ENCODE results near the gene IGFLR1.

The IGFLR1 gene, protein sequence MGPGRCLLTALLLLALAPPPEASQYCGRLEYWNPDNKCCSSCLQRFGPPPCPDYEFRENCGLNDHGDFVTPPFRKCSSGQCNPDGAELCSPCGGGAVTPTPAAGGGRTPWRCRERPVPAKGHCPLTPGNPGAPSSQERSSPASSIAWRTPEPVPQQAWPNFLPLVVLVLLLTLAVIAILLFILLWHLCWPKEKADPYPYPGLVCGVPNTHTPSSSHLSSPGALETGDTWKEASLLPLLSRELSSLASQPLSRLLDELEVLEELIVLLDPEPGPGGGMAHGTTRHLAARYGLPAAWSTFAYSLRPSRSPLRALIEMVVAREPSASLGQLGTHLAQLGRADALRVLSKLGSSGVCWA

DNA sequence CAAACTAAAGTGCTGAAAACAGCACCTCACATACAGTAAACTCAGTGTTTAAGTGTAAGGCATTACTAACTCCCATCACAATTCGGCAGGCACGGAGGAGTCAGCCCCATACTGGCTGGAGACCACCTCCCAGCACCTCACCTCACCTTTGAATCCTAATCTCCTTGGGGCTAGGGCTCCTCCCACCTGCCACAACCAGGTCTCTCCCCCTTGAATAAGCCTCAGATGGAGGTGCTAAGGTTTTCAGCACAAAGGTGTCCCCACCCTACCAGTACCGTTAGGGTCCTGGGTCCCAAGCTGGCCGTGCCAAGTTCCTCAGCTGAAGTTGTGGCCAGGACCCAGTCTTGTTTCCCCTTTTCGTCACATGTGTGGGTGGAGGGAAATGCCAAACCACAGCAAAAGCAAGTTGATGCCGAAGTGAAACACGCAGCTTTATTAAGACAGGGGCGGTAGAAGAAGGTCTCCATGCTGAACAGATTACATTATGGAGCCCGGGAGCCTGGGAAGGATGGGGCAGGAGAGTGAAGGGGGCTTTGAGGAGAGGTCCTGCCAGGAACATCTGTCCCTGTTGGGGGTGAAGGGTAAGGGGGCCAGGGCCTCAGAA lies at the start of gene IGFLR1:
IGFLR1 (minus strand) TSS at position 332 of the 604 bp plus-strand sequence. CDS start 1,272 bp downstream, outside the sequence.
- DNase-seq, result peak in 6 of 14 donors; percentile 12 to 45 (median 28)

GRCh38 chr19:35791814-35792279 lies 49.6 kb upstream of the IGFLR1 start:
- no peak for DNase-seq

- peak in 1 of 14 donors; percentile 49 for DNase-seq
These were observed 48.9 kb upstream of the IGFLR1 start for GRCh38 chr19:35790981-35791813.

- DNase-seq, result no peak
These were observed 48.0 kb upstream of the IGFLR1 start for GRCh38 chr19:35789978-35790944.

DNA sequence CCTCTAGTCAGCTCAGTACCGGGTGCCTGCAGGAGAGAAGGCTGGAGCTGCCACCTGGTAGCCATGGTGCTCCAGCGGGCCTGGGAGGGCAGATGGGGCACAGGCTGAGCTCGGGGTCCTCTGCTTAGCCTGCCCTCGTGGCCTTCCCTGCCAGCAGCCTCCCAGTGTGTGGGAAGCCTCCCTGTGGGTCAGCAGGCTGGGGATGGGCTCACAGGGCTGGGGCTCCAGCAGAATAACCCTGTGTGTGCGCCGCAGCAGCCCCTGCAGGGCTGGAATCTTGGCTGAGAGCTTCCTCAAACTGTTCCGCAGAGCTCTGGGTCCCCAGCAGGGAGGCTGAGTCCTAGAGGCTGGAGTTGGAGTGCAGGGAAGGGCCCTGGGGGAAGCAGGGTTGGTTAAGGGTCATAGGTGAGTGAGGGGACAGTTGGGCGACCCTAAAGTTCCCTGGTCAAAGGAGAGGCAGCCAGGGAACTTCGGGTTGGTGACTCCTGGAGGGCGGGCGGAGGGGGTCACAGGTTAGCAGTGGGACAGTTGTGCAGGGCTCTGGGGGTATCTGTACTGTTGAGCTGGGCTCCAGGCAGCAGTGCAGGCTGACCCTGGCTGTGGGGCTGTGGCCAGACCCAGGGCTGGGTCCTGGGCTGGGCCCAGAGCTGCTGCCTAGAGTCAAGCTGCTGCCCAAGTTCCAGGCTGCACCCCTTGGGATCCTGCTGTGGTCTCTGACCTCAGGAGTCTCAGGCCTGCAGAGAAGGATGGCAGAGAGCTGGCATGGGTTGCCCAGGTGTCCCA lies 47.1 kb upstream of the IGFLR1 start:
- no peak for DNase-seq

- no peak for DNase-seq
These were observed 46.1 kb upstream of the IGFLR1 start for GRCh38 chr19:35788205-35788960.

GRCh38 chr19:35787227-35787799 lies 45.1 kb upstream of the IGFLR1 start:
- no peak for DNase-seq

DNA sequence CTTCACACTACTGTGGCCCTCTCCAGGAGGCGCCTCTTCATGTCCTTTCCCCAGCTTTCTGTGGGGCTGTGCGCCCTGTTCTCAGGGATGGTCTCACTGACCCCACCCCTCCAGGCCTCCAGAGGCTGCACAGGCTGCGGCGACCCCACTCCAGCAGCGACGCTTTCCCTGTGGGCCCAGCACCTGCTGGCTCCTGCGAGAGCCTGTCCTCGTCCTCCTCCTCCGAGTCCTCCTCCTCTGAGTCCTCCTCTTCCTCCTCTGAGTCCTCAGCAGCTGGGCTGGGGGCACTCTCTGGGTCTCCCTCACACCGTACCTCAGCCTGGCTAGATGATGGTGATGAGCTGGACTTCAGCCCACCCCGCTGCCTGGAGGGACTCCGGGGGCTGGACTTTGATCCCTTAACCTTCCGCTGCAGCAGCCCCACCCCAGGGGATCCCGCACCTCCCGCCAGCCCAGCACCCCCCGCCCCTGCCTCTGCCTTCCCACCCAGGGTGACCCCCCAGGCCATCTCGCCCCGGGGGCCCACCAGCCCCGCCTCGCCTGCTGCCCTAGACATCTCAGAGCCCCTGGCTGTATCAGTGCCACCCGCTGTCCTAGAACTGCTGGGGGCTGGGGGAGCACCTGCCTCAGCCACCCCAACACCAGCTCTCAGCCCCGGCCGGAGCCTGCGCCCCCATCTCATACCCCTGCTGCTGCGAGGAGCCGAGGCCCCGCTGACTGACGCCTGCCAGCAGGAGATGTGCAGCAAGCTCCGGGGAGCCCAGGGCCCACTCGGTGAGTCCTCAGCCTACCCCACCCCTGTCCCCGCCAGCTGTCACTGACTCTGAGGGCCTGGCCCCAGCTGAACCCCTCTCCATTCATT lies 44.3 kb upstream of the IGFLR1 start:
- no peak for DNase-seq

GRCh38 chr19:35785339-35785627 lies 43.0 kb upstream of the IGFLR1 start:
- DNase-seq, result no peak

GRCh38 chr19:35784503-35785338 lies 42.5 kb upstream of the IGFLR1 start:
- no peak for DNase-seq

- DNase-seq, result no peak
These were observed 41.5 kb upstream of the IGFLR1 start for GRCh38 chr19:35783469-35784434.

GRCh38 chr19:35782589-35782988 lies 40.3 kb upstream of the IGFLR1 start:
- no peak for DNase-seq

DNA sequence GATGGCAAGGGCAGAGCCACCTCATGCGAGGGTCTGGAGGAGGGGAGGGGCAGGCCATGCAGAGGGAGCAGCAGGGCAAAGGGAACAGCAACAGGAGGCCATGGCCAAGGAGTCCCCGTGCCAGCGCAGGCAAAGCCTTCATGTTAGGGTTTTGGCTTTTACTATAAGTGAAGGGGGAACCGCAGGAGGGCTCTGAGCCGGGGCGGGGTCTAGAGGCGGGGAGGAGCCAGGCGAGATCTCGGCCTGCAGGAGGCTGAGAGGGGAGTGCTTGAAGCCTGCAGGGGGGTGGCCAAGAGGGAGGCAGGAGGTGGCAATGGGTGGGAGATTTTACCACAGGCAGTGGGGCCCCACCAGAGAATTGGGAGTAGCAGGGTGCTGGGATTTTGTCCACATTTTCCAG lies 39.4 kb upstream of the IGFLR1 start:
- no peak for DNase-seq

- no peak for DNase-seq
These were observed 38.5 kb upstream of the IGFLR1 start for GRCh38 chr19:35780717-35781116.

DNA sequence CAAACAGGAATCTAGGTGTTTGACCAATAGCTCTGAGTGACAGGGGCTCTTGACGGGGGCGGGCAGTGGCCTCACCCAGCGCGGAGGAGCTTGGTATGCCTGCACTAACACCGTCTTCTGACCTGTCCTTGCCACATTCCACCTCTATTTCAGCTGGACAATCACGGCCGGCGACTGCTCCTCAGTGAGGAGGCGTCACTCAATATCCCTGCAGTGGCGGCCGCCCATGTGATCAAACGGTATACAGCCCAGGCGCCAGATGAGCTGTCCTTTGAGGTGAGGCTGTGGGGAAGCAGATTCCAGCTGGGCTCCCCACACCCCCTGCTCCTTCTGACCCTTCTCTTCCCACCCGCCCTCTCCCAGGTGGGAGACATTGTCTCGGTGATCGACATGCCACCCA lies 37.8 kb upstream of the IGFLR1 start:
- DNase-seq, result no peak

- DNase-seq, result no peak
These were observed 36.8 kb upstream of the IGFLR1 start for GRCh38 chr19:35779033-35779432.

GRCh38 chr19:35777961-35778360 lies 35.7 kb upstream of the IGFLR1 start:
- DNase-seq, result no peak
